AG09309 (cell line): ENCODE results near the gene CD300H.
"Not testable (repeated sequence)": the region's sequence is repeated elsewhere in the genome, so short reads cannot be mapped to it uniquely, and the experiment has no call there.

Source experiments
- DNase-seq: peaks from one replicate; pipeline ENCODE4 v3.0.0-alpha.2; 2010; ENCODE audit warnings: low read depth
- H3K4me3 ChIP-seq: 2 replicates; pipeline ENCODE4 v1.5.1; 2011; ENCODE audit warnings: mild to moderate bottlenecking, low read depth, low read length, moderate library complexity; ENCODE audit not compliant: control insufficient read depth
- TF ChIP-seq, protein P1 (sequence below): IDR thresholded peaks from 2 replicates; pipeline ENCODE4 v1.5.1; 2011; ENCODE audit warnings: mild to moderate bottlenecking, low read depth, low read length, inconsistent platforms; ENCODE audit not compliant: insufficient read depth, control insufficient read depth; ENCODE audit errors: missing control alignments

CD300H gene

DNA sequence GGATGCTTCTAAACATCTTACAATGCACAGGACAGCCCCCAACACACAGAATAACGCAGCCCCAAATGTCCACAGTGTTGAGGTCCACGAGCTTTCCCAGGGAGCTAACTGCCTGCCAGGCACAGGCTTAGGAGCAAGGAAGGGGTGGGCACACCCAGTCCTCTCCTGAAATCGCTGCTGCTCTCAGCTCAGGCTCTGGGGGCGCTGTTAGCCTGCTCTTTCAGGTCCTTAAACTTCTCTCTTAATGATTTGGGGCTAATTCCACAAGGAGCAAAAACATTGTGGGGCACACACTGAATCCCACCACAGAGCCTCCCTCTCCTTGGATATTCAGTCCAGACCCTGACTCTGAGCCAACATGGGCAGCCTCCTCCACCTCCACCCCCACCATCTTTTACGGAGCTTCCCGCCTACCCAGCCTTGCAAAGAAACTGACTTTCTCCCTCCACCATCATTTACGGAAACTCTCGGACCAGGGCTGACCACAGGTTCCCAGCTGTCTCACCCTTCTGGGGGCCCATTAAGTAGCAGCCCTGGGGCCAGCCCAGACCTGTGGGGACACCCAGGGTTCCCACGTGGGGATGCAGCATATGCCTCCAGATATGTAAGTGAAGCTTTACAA lies 1.1 kb downstream of the CD300H start:
- TF ChIP-seq, protein P1, sequence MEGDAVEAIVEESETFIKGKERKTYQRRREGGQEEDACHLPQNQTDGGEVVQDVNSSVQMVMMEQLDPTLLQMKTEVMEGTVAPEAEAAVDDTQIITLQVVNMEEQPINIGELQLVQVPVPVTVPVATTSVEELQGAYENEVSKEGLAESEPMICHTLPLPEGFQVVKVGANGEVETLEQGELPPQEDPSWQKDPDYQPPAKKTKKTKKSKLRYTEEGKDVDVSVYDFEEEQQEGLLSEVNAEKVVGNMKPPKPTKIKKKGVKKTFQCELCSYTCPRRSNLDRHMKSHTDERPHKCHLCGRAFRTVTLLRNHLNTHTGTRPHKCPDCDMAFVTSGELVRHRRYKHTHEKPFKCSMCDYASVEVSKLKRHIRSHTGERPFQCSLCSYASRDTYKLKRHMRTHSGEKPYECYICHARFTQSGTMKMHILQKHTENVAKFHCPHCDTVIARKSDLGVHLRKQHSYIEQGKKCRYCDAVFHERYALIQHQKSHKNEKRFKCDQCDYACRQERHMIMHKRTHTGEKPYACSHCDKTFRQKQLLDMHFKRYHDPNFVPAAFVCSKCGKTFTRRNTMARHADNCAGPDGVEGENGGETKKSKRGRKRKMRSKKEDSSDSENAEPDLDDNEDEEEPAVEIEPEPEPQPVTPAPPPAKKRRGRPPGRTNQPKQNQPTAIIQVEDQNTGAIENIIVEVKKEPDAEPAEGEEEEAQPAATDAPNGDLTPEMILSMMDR = peak; percentile 58
- no peak for DNase-seq
- no peak overlapping the region for H3K4me3 ChIP-seq

DNA sequence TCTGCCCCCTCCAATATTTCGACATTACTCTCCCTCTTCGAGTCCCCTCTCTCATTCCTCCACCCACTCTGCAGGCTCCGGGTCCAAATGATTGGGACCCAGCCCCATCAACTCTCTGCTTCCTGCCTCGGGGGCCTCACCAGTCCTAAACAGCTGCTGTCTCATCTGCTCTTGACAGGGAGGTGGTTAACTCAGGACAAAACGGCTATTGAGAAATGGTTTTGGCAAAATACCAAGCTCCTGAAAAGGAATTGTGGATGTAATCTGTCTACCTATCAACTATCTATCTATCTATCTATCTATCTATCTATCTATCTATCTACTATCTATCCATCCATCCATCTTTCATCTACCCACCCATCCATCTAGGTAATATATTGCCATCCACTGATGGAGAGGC lies 2.2 kb downstream of the CD300H start:
- H3K4me3 ChIP-seq = no peak overlapping the region
- TF ChIP-seq, protein P1 = no peak
- DNase-seq = no peak

DNA sequence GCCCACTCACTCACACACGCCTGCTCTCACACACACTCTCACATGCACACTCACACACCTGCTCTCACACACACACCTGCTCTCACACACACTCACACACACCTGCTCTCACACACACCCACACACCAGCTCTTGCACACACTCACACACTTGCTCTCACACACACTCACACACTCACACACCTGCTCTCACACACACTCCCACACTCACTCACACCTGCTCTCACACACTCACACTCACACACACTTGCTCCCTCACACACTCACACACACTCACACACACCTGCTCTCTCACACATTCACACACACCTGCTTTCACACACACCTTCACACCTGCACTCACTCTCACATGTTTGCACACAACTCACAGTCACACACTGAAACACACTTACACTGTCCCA lies 4.0 kb downstream of the CD300H start:
- TF ChIP-seq, protein P1 = no peak
- H3K4me3 ChIP-seq = no peak overlapping the region
- DNase-seq = no peak

DNA sequence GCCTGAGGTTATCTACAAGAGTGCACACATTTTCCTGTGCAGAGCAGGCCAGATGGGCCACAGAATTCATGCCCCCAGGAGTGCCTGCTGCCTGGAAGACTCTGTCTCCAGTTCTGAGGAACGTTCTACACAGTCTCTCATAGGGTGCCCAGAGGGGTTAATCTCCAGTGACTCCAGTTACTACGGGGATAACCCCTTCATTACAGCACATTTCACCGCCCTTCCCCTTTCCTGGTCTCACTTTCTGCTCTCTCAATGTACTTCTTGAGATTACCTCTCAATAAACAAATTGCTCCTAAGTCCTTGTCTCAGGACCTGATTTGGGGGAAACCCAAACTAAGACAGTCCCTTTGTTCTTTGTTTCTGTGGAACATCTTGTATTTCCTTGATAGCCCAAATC lies 5.7 kb downstream of the CD300H start:
- no peak overlapping the region for H3K4me3 ChIP-seq
- no peak for DNase-seq
- TF ChIP-seq, protein P1 = no peak

DNA sequence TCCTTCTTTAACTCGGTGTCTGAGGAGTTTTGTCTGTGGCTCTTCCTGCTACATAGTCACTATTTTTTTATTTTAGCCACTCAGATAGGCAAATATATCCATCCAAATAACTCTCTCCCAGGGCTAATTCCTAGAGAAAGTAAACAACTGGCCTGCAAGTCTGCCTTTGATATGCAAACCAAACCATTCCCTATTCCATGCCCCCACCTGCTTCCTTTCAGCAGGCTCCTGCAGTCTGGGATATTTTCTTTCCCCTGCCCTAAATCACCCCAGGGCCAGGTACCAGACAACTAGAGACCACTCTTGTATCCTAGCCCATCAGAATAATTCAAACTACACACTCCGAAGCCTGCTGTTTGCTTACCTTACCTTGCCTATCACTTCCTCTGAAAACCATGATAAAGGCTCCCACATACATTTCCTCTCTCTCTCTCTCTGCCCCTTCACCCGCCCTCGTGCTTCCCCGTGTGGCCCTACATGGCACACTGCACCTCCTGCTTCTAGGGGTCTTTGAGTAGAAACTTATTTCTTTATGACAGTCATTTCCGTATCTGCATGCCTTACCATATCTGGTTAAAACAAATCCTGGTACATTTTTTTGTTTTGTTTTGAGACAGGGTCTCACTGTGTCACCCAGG lies 8.3 kb downstream of the CD300H start:
- DNase-seq = no peak
- TF ChIP-seq, protein P1 = no peak
- H3K4me3 ChIP-seq = no peak overlapping the region

DNA sequence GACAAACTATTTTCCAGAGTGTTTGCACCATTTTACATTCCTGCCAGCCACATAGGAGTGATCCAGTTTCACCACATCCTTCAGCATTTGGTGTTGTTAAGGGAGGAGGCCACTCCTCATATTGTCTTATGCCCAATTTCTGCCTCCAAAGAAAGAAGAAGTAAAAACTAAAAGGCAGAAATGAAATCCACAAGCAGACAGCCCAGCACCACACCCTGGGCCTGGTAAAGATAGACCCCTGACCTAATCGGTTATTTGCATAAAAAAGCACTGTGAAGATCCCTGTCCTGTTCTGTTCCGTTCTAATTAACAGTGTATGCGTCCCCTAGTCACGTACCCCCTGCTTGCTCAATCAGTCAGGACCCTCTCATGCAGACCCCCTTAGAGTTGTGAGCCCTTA lies 8.9 kb downstream of the CD300H start:
- DNase-seq, H3K4me3 ChIP-seq: not testable (repeated sequence)

DNA sequence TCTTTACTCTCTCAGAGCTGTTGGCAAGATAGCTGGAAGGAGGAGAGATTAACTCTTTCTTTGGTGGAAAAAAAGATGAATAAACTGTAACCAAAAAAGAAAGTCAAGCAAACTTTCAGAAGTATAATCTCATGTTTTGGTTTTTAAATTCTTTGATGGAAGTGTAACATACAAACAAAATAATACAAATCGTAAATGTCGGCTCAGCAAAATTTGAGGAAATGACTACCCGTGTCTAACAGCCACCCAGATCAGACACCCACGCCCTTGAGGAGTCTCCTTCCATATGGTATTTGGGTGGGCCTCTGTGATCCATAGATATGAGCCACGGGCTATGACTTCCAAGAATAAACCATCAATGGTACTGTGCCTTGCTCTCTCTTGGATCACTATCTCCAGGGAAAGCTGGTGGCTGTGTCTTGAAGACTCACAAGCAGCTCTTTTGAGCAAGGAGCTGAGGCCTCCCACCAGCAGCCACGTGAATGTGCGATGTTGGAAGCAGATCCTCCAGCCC lies 11.8 kb downstream of the CD300H start:
- H3K4me3 ChIP-seq = no peak overlapping the region
- TF ChIP-seq, protein P1 = no peak
- no peak for DNase-seq
